Esophagus muscularis mucosa (tissue), 4 donors: ENCODE measurements around the gene MASP1.

Source experiments
- EP300 ChIP-seq: sonication (generic); formaldehyde crosslinking; IDR thresholded peaks from one replicate; pipeline ENCODE4 v1.6.1; 2017; ENCODE audit warnings: antibody characterized with exemption
- POLR2A ChIP-seq: fragments of 450-650 bp; IDR thresholded peaks from one replicate; pipeline ENCODE4 v1.6.1; 2017; ENCODE audit warnings: antibody characterized with exemption, moderate library complexity, mild to moderate bottlenecking, low read depth
- TF ChIP-seq, protein P1 (sequence below), 3 experiments: fragments of 200-600 bp in 2 of 3; fragments of 450-650 bp in 1 of 3; sonication (generic) in 2 of 3; IDR thresholded peaks; one replicate each; pipeline ENCODE4 v1.5.1; 2017 to 2019; ENCODE audit warnings: antibody characterized with exemption in 3 of 3, mild to moderate bottlenecking in 2 of 3, moderate library complexity in 1 of 3

DNA sequence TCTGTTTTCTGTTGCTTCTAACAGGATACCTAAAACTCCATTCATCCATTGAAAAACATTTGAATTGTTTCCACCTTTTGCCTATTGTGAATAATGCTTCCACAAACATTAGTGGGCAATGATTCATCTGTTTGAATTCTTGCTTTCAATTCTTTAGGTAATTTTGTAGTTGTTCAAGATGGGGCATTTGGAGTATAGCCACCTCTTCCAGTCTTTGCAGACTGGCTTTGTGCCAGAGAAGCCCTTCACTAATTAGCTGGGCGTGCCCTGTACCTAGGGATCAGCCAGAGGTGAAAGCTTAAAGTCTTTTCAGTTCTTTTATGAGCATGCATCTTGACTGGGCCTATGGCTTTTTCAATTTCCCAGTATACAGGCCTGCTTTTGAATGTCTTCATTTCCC lies 83.4 kb downstream of the MASP1 start:
- TF ChIP-seq, protein P1, sequence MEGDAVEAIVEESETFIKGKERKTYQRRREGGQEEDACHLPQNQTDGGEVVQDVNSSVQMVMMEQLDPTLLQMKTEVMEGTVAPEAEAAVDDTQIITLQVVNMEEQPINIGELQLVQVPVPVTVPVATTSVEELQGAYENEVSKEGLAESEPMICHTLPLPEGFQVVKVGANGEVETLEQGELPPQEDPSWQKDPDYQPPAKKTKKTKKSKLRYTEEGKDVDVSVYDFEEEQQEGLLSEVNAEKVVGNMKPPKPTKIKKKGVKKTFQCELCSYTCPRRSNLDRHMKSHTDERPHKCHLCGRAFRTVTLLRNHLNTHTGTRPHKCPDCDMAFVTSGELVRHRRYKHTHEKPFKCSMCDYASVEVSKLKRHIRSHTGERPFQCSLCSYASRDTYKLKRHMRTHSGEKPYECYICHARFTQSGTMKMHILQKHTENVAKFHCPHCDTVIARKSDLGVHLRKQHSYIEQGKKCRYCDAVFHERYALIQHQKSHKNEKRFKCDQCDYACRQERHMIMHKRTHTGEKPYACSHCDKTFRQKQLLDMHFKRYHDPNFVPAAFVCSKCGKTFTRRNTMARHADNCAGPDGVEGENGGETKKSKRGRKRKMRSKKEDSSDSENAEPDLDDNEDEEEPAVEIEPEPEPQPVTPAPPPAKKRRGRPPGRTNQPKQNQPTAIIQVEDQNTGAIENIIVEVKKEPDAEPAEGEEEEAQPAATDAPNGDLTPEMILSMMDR (IDR thresholded peaks at IDR 0.05): no peak
- TF ChIP-seq EP300 (no peak), POLR2A (no peak)
